Body of pancreas (tissue), 4 donors: ENCODE results near the gene PSMA3. TPM values are rescaled to one million over a fixed set of nuclear protein-coding genes. Genes with fewer than 3 reads are reported as not detected.

Experiments
- ATAC-seq: fragments of 150-250 bp; one replicate; pipeline ENCODE4 v1.9.1; 2016
- DNase-seq, 4 donors: peaks; one replicate each; pipeline ENCODE4 v3.0.0-alpha.2; 2019
- H3K27ac ChIP-seq, 4 donors: fragments of 200-600 bp; sonication (generic); 1 replicate in 3 of 4; 2 replicates in 1 of 4; pipeline versions ENCODE4 v1.5.1 to v1.6.1; 2016 to 2019; ENCODE audit warnings: mild to moderate bottlenecking in 1 of 4, mixed read lengths in 1 of 4, moderate library complexity in 1 of 4
- H3K27me3 ChIP-seq, 2 donors: fragments of 200-600 bp; sonication (generic); one replicate each; pipeline ENCODE4 v1.6.0; 2016; ENCODE audit warnings: mild to moderate bottlenecking in 1 of 2
- H3K36me3 ChIP-seq, 2 donors: fragments of 200-600 bp; sonication (generic); replicated peaks in 1 of 2; 2 replicates each; pipeline ENCODE4 v1.5.1; 2016; ENCODE audit warnings: low read depth in 2 of 2; ENCODE audit not compliant: insufficient read depth in 1 of 2
- H3K4me1 ChIP-seq: fragments of 200-600 bp; sonication (generic); one replicate; pipeline ENCODE4 v1.6.0; 2016
- H3K4me3 ChIP-seq, 2 donors: fragments of 200-600 bp; sonication (generic); 1 replicate in 1 of 2; 2 replicates in 1 of 2; pipeline ENCODE4 v1.5.1; 2016 to 2019
- H3K9me3 ChIP-seq, 3 donors: fragments of 200-600 bp; sonication (generic); 1 replicate in 2 of 3; 2 replicates in 1 of 3; pipeline ENCODE4 v1.5.1; 2016
- POLR2A ChIP-seq, 3 donors: fragments of 450-650 bp; IDR thresholded peaks; one replicate each; pipeline ENCODE4 v1.6.1; 2016; ENCODE audit warnings: antibody characterized with exemption in 3 of 3, mild to moderate bottlenecking in 2 of 3
- WGBS, 2 donors: methylation state at CpG; one replicate each; pipeline ENCODE4 v1.1.5; 2017; 5-methylcytosine and 5-hydroxymethylcytosine counted together
- intact Hi-C: fragments of 100-400 bp; cut with DNase I; formaldehyde crosslinking; loops from one replicate; pipeline ENCODE4 v1.15.1; 2023
- small RNA-seq: library from RNA; depleted of rRNA; stranded (forward); fragments of <200 nt; gene quantifications from one replicate; pipeline ENCODE3, GENCODE V24; 2016
- total RNA-seq, 2 donors: library from RNA; depleted of rRNA; stranded (reverse); fragments of >200 nt; gene quantifications; one replicate each; pipeline ENCODE4 v1.1.0, GENCODE V29; 2016
- TF ChIP-seq, protein P1 (sequence below), 7 experiments: fragments of 450-650 bp in 4 of 7; fragments of 200-600 bp in 3 of 7; sonication (generic) in 3 of 7; IDR thresholded peaks; one replicate each; pipeline ENCODE4 v1.5.1; 2016 to 2019; ENCODE audit warnings: antibody characterized with exemption in 7 of 7

PSMA3 gene
- total RNA-seq, 2 donors from 2014 or later: 59.7 to 77.0 TPM

DNA sequence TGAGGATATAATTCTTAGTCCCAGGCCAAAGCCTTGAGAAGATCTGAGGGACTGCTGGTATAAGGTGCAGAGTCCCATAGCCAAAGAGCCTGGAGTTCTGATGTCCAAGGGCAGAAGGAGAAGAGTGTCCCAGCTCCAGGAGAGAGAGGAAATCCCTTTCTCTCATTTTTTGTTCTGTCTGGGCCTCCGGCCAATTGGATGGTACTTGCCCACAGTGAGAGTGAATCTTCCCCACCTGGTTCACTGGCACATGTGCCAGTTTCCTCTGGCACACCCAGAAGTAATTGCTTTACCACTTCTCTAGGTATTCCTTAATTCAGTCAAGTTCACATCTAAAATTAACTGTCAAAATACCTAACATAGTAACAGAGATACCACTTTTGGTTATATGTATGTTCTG is 69.1 kb downstream of the PSMA3 start:
- Histone ChIP-seq H3K4me3 (no peak overlapping the region), H3K9me3 (no peaks in the 10 kb centered on the region), H3K36me3 (peaks cover 0 to 2% of the 10 kb centered on the region in 2 donors), H3K4me1 (no peaks in the 10 kb centered on the region), H3K27ac (no peak overlapping the region), H3K27me3 (no peaks in the 10 kb centered on the region)
- no peak for TF ChIP-seq POLR2A (IDR thresholded peaks at IDR 0.05)
- TF ChIP-seq, protein P1, sequence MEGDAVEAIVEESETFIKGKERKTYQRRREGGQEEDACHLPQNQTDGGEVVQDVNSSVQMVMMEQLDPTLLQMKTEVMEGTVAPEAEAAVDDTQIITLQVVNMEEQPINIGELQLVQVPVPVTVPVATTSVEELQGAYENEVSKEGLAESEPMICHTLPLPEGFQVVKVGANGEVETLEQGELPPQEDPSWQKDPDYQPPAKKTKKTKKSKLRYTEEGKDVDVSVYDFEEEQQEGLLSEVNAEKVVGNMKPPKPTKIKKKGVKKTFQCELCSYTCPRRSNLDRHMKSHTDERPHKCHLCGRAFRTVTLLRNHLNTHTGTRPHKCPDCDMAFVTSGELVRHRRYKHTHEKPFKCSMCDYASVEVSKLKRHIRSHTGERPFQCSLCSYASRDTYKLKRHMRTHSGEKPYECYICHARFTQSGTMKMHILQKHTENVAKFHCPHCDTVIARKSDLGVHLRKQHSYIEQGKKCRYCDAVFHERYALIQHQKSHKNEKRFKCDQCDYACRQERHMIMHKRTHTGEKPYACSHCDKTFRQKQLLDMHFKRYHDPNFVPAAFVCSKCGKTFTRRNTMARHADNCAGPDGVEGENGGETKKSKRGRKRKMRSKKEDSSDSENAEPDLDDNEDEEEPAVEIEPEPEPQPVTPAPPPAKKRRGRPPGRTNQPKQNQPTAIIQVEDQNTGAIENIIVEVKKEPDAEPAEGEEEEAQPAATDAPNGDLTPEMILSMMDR (IDR thresholded peaks at IDR 0.05): no peak
- DNase-seq (no peak), ATAC-seq (no peak)
- intact Hi-C loops: no loop called here
- WGBS, 2 donors: 92 to 100% methylated on average over 1 of the region's 1 CpG

DNA sequence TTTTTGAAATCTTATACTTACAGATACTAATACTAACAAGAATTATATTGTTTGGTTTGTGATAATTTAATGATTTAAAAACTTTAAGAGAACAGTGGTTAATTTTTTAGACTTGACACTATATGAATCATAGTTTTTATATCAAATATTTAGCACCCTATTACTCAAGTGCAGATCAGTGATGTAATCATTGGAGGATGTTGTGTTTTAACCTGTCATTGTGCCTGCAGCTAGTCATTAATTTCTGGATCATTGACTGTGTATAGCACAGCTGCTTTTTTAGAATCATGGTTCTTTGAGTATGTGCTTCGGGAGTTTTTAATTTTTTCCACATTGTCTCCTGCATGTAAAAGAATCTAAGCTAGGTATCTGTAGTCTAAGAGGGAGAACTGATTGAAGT is 71.0 kb downstream of the PSMA3 start:
- TF ChIP-seq, protein P1 (IDR thresholded peaks at IDR 0.05): no peak
- TF ChIP-seq POLR2A (IDR thresholded peaks at IDR 0.05): no peak

More for the DNA sequence above, 71.0 kb downstream of the PSMA3 start:
- no peak overlapping the region for H3K27ac ChIP-seq
- intact Hi-C loops: no loop called here
- 91 to 96% methylated on average over 1 of the region's 1 CpG for WGBS, 2 donors
- H3K4me1 ChIP-seq: no peaks in the 10 kb centered on the region
- ATAC-seq (no peak), DNase-seq (no peak)
- peaks cover 0 to 8% of the 10 kb centered on the region in 2 donors for H3K36me3 ChIP-seq
- no peaks in the 10 kb centered on the region for H3K27me3 ChIP-seq
- no peaks in the 10 kb centered on the region for H3K9me3 ChIP-seq
- H3K4me3 ChIP-seq: no peak overlapping the region

Small RNA genes lying within 50 kb of the gene (small RNA-seq; reads per million reads assigned to genes)
- gene RNU6-341P: not detected

Other genes with a start within 250 kb of the PSMA3 start
- gene ARMH4, start 92.6 kb upstream of the PSMA3 start, total RNA-seq: 1 to 10 TPM in 1 of 2 donors, not detected in 1; 1.0 TPM
- 10 to 100 TPM; 31.9 to 74.5 TPM for gene ACTR10, start 44.7 kb upstream of the PSMA3 start, total RNA-seq
- 10 to 100 TPM; 23.6 to 28.3 TPM for gene ARID4A, start 53.7 kb downstream of the PSMA3 start, total RNA-seq
- 10 to 100 TPM in 1 of 2 donors, not detected in 1; 19.7 TPM for gene TOMM20L, start 151.1 kb downstream of the PSMA3 start, total RNA-seq
- 10 to 100 TPM; 11.5 to 26.5 TPM for gene TIMM9, start 182.7 kb downstream of the PSMA3 start, total RNA-seq
- 10 to 100 TPM in 1 of 2 donors, 1 to 10 TPM in 1; 9.2 to 20.0 TPM for gene KIAA0586, start 182.9 kb downstream of the PSMA3 start, total RNA-seq